Panc1 (cell line): ENCODE results near the gene SLIT3. TPM values are rescaled to one million over a fixed set of nuclear protein-coding genes. Genes with fewer than 3 reads are reported as not detected.

Experiments used
- ATAC-seq: fragments of 200-7000 bp; cut with Tn5 transposase; 2 replicates; pipeline ENCODE4 v1.9.1; 2020; ENCODE audit warnings: mild to moderate bottlenecking, moderate library complexity
- BruUV-seq: library from RNA; stranded (reverse); fragments of 400-500 nt; replicated peaks from 2 replicates; lab custom pipeline; 2021; lab: Mats Ljungman, UMichigan
- CTCF ChIA-PET: fragments of 300-600 bp; sonication (Branson Sonifier 250); formaldehyde crosslinking; loops from one replicate; lab custom pipeline; 2022; ENCODE audit warnings: antibody characterized with exemption; lab: Charles Lee
- POLR2A ChIA-PET: fragments of 300-600 bp; sonication (Branson Sonifier 250); formaldehyde crosslinking; loops from one replicate; lab custom pipeline; 2022; ENCODE audit warnings: antibody characterized with exemption; lab: Charles Lee
- DNase-seq: peaks from one replicate; pipeline ENCODE4 v3.0.0-alpha.2; 2010; ENCODE audit warnings: low read depth, low spot score
- H3K27ac ChIP-seq: 2 replicates; pipeline ENCODE4 v1.5.1; 2011; ENCODE audit warnings: mild to moderate bottlenecking, low read length, inconsistent platforms
- H3K27me3 ChIP-seq: fragments of 200-500 bp; sonication (Bioruptor generic); 2 replicates; pipeline ENCODE4 v1.6.0; 2014; ENCODE audit warnings: low read length, inconsistent platforms; ENCODE audit not compliant: control insufficient read depth, insufficient read depth
- H3K36me3 ChIP-seq: fragments of 200-500 bp; sonication (Bioruptor generic); 2 replicates; pipeline ENCODE4 v1.5.1; 2014; ENCODE audit warnings: inconsistent platforms, mild to moderate bottlenecking, low read length, moderate library complexity; ENCODE audit not compliant: control insufficient read depth, insufficient read depth
- H3K4me1 ChIP-seq: 2 replicates; pipeline ENCODE4 v1.5.1; 2011; ENCODE audit warnings: inconsistent platforms, mild to moderate bottlenecking, low read length, moderate library complexity; ENCODE audit not compliant: control insufficient read depth, insufficient read depth
- H3K4me3 ChIP-seq, 2 experiments: 2 replicates each; pipeline ENCODE4 v1.5.1; 2011 to 2012; ENCODE audit warnings: low read depth in 2 of 2, low read length in 2 of 2, mild to moderate bottlenecking in 2 of 2, inconsistent platforms in 1 of 2, moderate library complexity in 1 of 2
- H3K9me3 ChIP-seq: fragments of 200-500 bp; sonication (Bioruptor generic); 2 replicates; pipeline ENCODE4 v1.5.1; 2014; ENCODE audit warnings: low read depth, mild to moderate bottlenecking, inconsistent platforms, low read length, moderate library complexity; ENCODE audit not compliant: control insufficient read depth, insufficient read depth
- CTCF ChIP-seq: fragments of 450-650 bp; IDR thresholded peaks from 2 replicates; pipeline ENCODE4 v1.5.1; 2017; ENCODE audit warnings: mild to moderate bottlenecking
- POLR2AphosphoS5 ChIP-seq: IDR thresholded peaks from 2 replicates; pipeline ENCODE4 v1.6.1; 2012; ENCODE audit warnings: mild to moderate bottlenecking, low read depth, low read length, moderate library complexity
- REST ChIP-seq, 2 experiments: IDR thresholded peaks; 2 replicates each; pipeline ENCODE4 v1.6.1; 2011 to 2012; ENCODE audit warnings: low read depth in 2 of 2, control low read depth in 1 of 2, low read length in 1 of 2, mild to moderate bottlenecking in 1 of 2, moderate library complexity in 1 of 2; ENCODE audit not compliant: insufficient read depth in 1 of 2
- SIN3A ChIP-seq: IDR thresholded peaks from 2 replicates; pipeline ENCODE4 v1.6.1; 2012; ENCODE audit warnings: low read depth, mild to moderate bottlenecking, low read length, moderate library complexity, borderline replicate concordance; ENCODE audit not compliant: insufficient read depth
- TCF7L2 ChIP-seq: IDR thresholded peaks from 2 replicates; pipeline ENCODE4 v1.6.1; 2011; ENCODE audit warnings: mild to moderate bottlenecking, low read depth, low read length, inconsistent platforms
- in situ Hi-C: cut with HindIII; loops from 2 replicates; pipeline ENCODE4 v1.10.0; 2016; ENCODE audit warnings: low sequenced_read_pairs, low pct_unique_long_range_greater_than_20kb
- intact Hi-C: fragments of 100-400 bp; cut with micrococcal nuclease; formaldehyde crosslinking; loops from one replicate; pipeline ENCODE4 v1.10.0; 2022; ENCODE audit not compliant: unreplicated experiment
- total RNA-seq: library from RNA; stranded (reverse); gene quantifications from one replicate; pipeline ENCODE4 v1.2.1, GENCODE V29; 2021; ENCODE audit not compliant: unreplicated experiment

Gene SLIT3
- total RNA-seq, 1 experiment from 2014 or later = 26.4 TPM

GRCh38 chr5:168829044-168829443 lies 471.9 kb downstream of the SLIT3 start:
- no peaks in the 10 kb centered on the region for H3K9me3 ChIP-seq
- no peaks in the 10 kb centered on the region for H3K36me3 ChIP-seq
- no peak overlapping the region for H3K27ac ChIP-seq
- H3K4me1 ChIP-seq = no peaks in the 10 kb centered on the region
- in situ Hi-C loops (no loop called here), intact Hi-C loops (no loop called here)
- H3K4me3 ChIP-seq = no peak overlapping the region
- TF ChIP-seq REST (IDR thresholded peaks at IDR 0.05; ENCODE audit: insufficient read depth in 1 of 2, low read depth in 2 of 2, low read length in 1 of 2) (no peak), SIN3A (no peak), TCF7L2 (no peak), CTCF (no peak), POLR2AphosphoS5 (no peak)
- no peaks in the 10 kb centered on the region for H3K27me3 ChIP-seq
- BruUV-seq = no TSS peak
- no peak for ATAC-seq
- DNase-seq = no peak
- ChIA-PET CTCF (no interaction called here), POLR2A (no interaction called here)

- in situ Hi-C loops (no loop called here), intact Hi-C loops (no loop called here)
- ChIA-PET POLR2A (no interaction called here), CTCF (interaction anchor here (0.6 kb wide), 1 partner anchor 265 kb away, joined by 4 read pairs; no protein-coding TSS in a partner anchor)
- TF ChIP-seq POLR2AphosphoS5 (no peak), REST (IDR thresholded peaks at IDR 0.05; ENCODE audit: insufficient read depth in 1 of 2, low read depth in 2 of 2, low read length in 1 of 2) (no peak), TCF7L2 (no peak), CTCF (no peak), SIN3A (no peak)
- Histone ChIP-seq H3K27ac (no peak overlapping the region), H3K4me1 (no peaks in the 10 kb centered on the region), H3K27me3 (no peaks in the 10 kb centered on the region), H3K4me3 (no peak overlapping the region), H3K36me3 (no peaks in the 10 kb centered on the region), H3K9me3 (no peaks in the 10 kb centered on the region)
- no peak for ATAC-seq
- no TSS peak for BruUV-seq
- no peak for DNase-seq
These were observed 473.3 kb downstream of the SLIT3 start for GRCh38 chr5:168827636-168828035.
